GM10266 (cell line): ENCODE data around the gene CNIH4.
"Not testable (repeated sequence)": the region's sequence is repeated elsewhere in the genome, so short reads cannot be mapped to it uniquely, and the experiment has no call there.

Experiments
- DNase-seq: peaks from one replicate; pipeline ENCODE4 v3.0.0; 2012; ENCODE audit errors: extremely low spot score
- CTCF ChIP-seq: IDR thresholded peaks from 2 replicates; pipeline ENCODE4 v1.5.1; 2012; ENCODE audit warnings: mild to moderate bottlenecking, low read depth; ENCODE audit not compliant: control insufficient read depth, insufficient read depth; ENCODE audit errors: missing control alignments

Gene CNIH4

DNA sequence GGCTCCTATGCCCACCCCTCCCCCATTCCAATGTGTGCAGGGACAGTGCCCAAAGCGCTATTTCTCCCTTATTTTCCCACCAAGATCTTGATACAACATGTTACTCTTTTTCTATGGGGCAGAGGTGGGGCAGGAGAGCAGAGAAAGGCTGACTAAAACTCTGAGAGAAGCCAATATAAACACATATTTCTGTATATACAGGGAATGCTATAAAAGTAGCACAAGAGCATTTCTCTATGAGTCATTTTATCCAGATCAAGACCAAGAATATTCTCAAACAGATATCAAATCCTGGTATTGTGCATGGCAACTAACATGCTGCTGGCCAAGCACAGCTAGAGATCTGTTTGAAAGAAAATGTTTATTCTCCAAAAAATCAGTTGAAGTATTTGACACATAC is 70.7 kb downstream of the CNIH4 start:
- no peak for TF ChIP-seq CTCF

DNA sequence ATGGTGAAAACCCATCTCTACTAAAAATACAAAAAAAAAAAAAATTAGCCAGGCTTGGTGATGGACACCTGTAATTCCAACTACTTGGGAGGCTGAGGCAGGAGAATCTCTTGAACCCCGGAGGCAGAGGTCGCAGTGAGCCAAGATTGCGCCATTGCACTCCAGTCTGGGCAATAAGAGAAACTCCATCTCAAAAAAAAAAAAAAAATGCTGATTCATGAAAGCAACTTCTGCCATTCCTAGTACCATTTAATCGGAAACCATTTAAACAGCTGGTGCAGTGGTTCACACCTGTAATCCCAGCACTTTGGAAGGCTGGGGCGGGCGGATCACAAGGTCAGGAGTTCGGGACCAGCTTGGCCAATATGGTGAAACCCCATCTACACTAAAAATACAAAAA is 72.0 kb downstream of the CNIH4 start:
- not testable (repeated sequence) for DNase-seq

More for the DNA sequence above, 70.7 kb downstream of the CNIH4 start:
- DNase-seq = no peak
